GM23338 (cell line): ENCODE data around the gene HHEX.
"Not testable (repeated sequence)": the region's sequence is repeated elsewhere in the genome, so short reads cannot be mapped to it uniquely, and the experiment has no call there.

Experiments used
- CREB1 ChIP-seq: fragments of 250-450 bp; sonication (Bioruptor Pico); IDR thresholded peaks from 2 replicates; pipeline ENCODE4 v1.5.0; 2020; ENCODE audit warnings: low read depth, mild to moderate bottlenecking, moderate library complexity
- CTCF ChIP-seq, 2 experiments: fragments of 200-600 bp in 1 of 2; sonication (generic) in 1 of 2; conservative IDR thresholded peaks; 2 replicates each; pipeline versions ENCODE4 v1.5.1 to v1.6.1; 2016 to 2017; ENCODE audit warnings: antibody characterized with exemption in 2 of 2, low read depth in 2 of 2, mild to moderate bottlenecking in 2 of 2, moderate library complexity in 1 of 2
- EZH2 ChIP-seq: fragments of 200-600 bp; sonication (generic); IDR thresholded peaks from one replicate; pipeline ENCODE4 v1.8.0; 2017; ENCODE audit warnings: antibody characterized with exemption, mild to moderate bottlenecking, low read depth; ENCODE audit not compliant: unreplicated experiment
- EZH2phosphoT487 ChIP-seq: fragments of 200-600 bp; sonication (generic); IDR thresholded peaks from one replicate; pipeline ENCODE4 v1.8.1; 2018; ENCODE audit warnings: antibody characterized with exemption; ENCODE audit not compliant: unreplicated experiment
- JUNB ChIP-seq: IDR thresholded peaks from one replicate; pipeline ENCODE4 v1.6.1; 2016; ENCODE audit warnings: antibody characterized with exemption; ENCODE audit not compliant: unreplicated experiment
- NANOG ChIP-seq: IDR thresholded peaks from 2 replicates; pipeline ENCODE4 v1.6.1; 2016; ENCODE audit warnings: antibody characterized with exemption, borderline replicate concordance
- POLR2AphosphoS5 ChIP-seq: IDR thresholded peaks from 2 replicates; pipeline ENCODE4 v1.6.1; 2016; ENCODE audit warnings: antibody characterized with exemption, low read depth
- STAT1 ChIP-seq: IDR thresholded peaks from one replicate; pipeline ENCODE4 v1.6.1; 2016; ENCODE audit warnings: antibody characterized with exemption; ENCODE audit not compliant: unreplicated experiment
- ZNF462 ChIP-seq: fragments of 250-450 bp; sonication (Bioruptor Pico); IDR thresholded peaks from 2 replicates; pipeline ENCODE4 v1.5.0; 2020; ENCODE audit warnings: mild to moderate bottlenecking, moderate library complexity
- TF ChIP-seq, protein P1 (sequence below): IDR thresholded peaks from one replicate; pipeline ENCODE4 v1.6.1; 2018; ENCODE audit warnings: antibody characterized with exemption; ENCODE audit not compliant: unreplicated experiment

DNA sequence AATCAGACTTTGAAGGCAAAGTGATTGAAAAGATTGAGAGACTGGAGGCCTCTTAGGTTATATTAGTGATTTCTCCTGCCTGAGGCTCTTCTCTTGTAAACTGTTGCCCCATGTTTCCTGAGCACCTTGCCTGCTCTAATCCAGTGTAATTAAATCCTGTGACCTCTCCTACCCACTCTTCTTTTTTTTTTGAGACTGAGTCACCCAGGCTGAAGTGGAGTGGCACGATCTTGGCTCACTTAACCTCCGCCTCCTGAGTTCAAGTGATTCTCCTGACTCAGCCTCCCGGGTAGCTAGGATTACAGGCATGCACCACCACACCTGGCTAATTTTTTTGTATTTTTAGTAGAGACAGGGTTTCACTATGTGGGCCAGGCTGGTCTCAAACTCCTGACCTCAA, 38.9 kb upstream of the HHEX start:
- not testable (repeated sequence) for TF ChIP-seq EZH2; CREB1 (CRISPR knock-in tag); ZNF462; CTCF (conservative IDR thresholded peaks at IDR 0.05; ENCODE audit: low read depth in 2 of 2); EZH2phosphoT487; POLR2AphosphoS5; NANOG; JUNB; STAT1
- TF ChIP-seq, protein P1, sequence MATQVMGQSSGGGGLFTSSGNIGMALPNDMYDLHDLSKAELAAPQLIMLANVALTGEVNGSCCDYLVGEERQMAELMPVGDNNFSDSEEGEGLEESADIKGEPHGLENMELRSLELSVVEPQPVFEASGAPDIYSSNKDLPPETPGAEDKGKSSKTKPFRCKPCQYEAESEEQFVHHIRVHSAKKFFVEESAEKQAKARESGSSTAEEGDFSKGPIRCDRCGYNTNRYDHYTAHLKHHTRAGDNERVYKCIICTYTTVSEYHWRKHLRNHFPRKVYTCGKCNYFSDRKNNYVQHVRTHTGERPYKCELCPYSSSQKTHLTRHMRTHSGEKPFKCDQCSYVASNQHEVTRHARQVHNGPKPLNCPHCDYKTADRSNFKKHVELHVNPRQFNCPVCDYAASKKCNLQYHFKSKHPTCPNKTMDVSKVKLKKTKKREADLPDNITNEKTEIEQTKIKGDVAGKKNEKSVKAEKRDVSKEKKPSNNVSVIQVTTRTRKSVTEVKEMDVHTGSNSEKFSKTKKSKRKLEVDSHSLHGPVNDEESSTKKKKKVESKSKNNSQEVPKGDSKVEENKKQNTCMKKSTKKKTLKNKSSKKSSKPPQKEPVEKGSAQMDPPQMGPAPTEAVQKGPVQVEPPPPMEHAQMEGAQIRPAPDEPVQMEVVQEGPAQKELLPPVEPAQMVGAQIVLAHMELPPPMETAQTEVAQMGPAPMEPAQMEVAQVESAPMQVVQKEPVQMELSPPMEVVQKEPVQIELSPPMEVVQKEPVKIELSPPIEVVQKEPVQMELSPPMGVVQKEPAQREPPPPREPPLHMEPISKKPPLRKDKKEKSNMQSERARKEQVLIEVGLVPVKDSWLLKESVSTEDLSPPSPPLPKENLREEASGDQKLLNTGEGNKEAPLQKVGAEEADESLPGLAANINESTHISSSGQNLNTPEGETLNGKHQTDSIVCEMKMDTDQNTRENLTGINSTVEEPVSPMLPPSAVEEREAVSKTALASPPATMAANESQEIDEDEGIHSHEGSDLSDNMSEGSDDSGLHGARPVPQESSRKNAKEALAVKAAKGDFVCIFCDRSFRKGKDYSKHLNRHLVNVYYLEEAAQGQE = not testable (repeated sequence)
